Measurements from ENCODE around the gene SFN. TPM values are rescaled to one million over a fixed set of nuclear protein-coding genes. Genes with fewer than 3 reads are reported as not detected.

Gene SFN
- total RNA-seq (0.34 and 0.46 TPM in 2 replicates), polyA plus RNA-seq (0.09 and 0.63 TPM in 2 replicates), polyA minus RNA-seq (0.57 TPM in 1 of 2 replicates, not detected in the other)
- total RNA-seq (2013), result 0.09 TPM

GRCh38 chr1:26862781-26863684 is at the start of gene SFN:
Gene SFN (plus strand): TSS chr1:26863149. CDS start chr1:26863213, 64 bp downstream.
- intact Hi-C loops (cut with micrococcal nuclease), result no loop called here
- Mint-ChIP-seq H3K4me3 (peak within 1 kb of the TSS; percentile 94), H3K9me3 (ENCODE audit: insufficient read depth) (no peaks in the 10 kb centered on the region), H3K27me3 (no peaks in the 10 kb centered on the region), H3K4me1 (peaks cover 20% of the 10 kb centered on the region), H3K27ac (peak within 1 kb of the TSS; percentile 89)
- ChIA-PET CTCF (interaction anchor here (0.7 to 2.1 kb wide), 3 partner anchors 11 to 27 kb away, joined by 3 to 8 read pairs (median 4); partner anchors contain the start of gene GPN2), POLR2A (interaction anchor here (1.3 kb wide), 1 partner anchor 27 kb away, joined by 4 read pairs; the partner anchor contains the start of gene GPN2)
- peak within 1 kb of the TSS; percentile 99 for H3K9ac ChIP-seq (ENCODE audit: low read length)
- H2AFZ ChIP-seq (ENCODE audit: insufficient read depth, low read depth, low read length, poor library complexity, severe bottlenecking), result peak within 1 kb of the TSS; percentile 99
- no peaks in the 10 kb centered on the region for H3K79me2 ChIP-seq (ENCODE audit: control insufficient read depth, insufficient read depth, low read length)
- no peak for TF ChIP-seq CTCF (IDR thresholded peaks at IDR 0.05)
- no peak for TF ChIP-seq EZH2 (IDR thresholded peaks at IDR 0.05; ENCODE audit: borderline replicate concordance, insufficient read depth, low read depth, low read length, poor library complexity, severe bottlenecking)
- H3K36me3 ChIP-seq (replicated peaks in 1 of 2; ENCODE audit: control extremely low read depth in 1 of 2, control insufficient read depth in 1 of 2, extremely low read depth in 1 of 2, insufficient read depth in 2 of 2, low read length in 1 of 2), result no peaks in the 10 kb centered on the region
- ATAC-seq (ENCODE audit: low read depth) (no peak), DNase-seq (peak; percentile 43)
- no peaks in the 10 kb centered on the region for H3K27me3 ChIP-seq (replicated peaks in 1 of 4; ENCODE audit: control extremely low read depth in 1 of 4, control insufficient read depth in 3 of 4, insufficient read depth in 4 of 4, low read length in 3 of 4)
- no peaks in the 10 kb centered on the region for H4K20me1 ChIP-seq (ENCODE audit: control insufficient read depth, insufficient read depth, low read length, poor library complexity, severe bottlenecking)
- WGBS (ENCODE audit: insufficient coverage), result 97% methylated on average over 31 of the region's 37 CpGs
- peak within 1 kb of the TSS in 4 of 5 experiments; percentile 80 to 99 (median 94) for H3K4me3 ChIP-seq (ENCODE audit: control extremely low read depth in 1 of 5, extremely low read depth in 1 of 5, insufficient read depth in 1 of 5, low read depth in 2 of 5, low read length in 4 of 5)
- peak within 1 kb of the TSS; percentile 75 to 90 for H3K27ac ChIP-seq (ENCODE audit: low read length in 2 of 2)
- H3K9me3 ChIP-seq (ENCODE audit: control extremely low read depth in 1 of 3, control insufficient read depth in 2 of 3, insufficient read depth in 1 of 3, low read length in 2 of 3), result no peaks in the 10 kb centered on the region
- H3K4me1 ChIP-seq (ENCODE audit: control insufficient read depth in 2 of 2, insufficient read depth in 2 of 2, low read length in 2 of 2), result peaks cover 9 to 25% of the 10 kb centered on the region in 2 donors
- H3K4me2 ChIP-seq (replicated peaks; ENCODE audit: low read depth, low read length, poor library complexity, severe bottlenecking), result peak within 1 kb of the TSS; percentile 95
